ENCODE data around the gene EEIG1.

The EEIG1 gene

DNA sequence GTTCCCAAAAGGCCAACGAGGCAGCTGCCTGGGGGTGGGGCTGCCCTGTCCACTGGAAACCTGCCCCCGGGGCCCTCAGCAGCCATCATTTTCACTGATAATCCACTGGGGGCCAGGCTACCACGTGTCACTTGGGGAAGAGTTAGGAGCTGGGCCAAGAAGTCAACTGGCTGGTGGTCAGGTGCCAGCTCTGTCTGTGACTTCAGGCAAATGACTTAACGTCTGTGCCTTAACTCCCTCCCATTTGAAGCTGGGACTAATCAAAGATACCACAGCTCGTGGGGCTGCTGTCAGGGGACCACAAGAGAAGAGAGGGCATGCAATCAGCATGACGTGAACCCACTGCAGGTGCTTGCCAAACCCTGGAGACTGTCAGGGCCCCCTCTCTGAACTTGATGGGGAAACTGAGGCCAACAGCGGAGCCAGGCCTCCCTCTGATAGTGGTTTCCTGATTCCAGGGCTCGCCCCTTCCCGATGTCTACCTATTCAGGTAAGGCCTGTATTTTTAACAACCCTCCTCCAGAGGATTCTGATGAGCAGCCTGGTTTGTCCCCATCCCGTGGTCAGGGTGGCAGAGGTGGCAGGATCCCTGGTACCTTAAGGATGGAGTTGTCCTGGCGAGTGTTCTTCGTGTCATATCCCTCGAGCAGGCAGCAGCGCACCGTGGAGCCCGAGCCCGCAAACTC is 30.8 kb downstream of the EEIG1 start:
- no peak for DNase-seq
- Histone ChIP-seq H3K27ac (ENCODE audit: insufficient read depth, low read length, poor library complexity, severe bottlenecking) (peak overlapping the region; percentile 54), H3K27me3 (replicated peaks; ENCODE audit: control insufficient read depth, insufficient read depth, low read length, poor library complexity, severe bottlenecking) (no peaks in the 10 kb centered on the region), H3K9me3 (ENCODE audit: control insufficient read depth, low read length) (no peaks in the 10 kb centered on the region), H3K4me1 (ENCODE audit: control insufficient read depth, insufficient read depth, low read length, poor library complexity, severe bottlenecking) (peaks cover 36% of the 10 kb centered on the region), H3K36me3 (ENCODE audit: control insufficient read depth, insufficient read depth, low read length) (peaks cover 60% of the 10 kb centered on the region), H3K4me3 (ENCODE audit: insufficient read depth, low read depth, low read length, poor library complexity, severe bottlenecking) (no peak overlapping the region)

- peaks cover 79% of the 10 kb centered on the region for H3K36me3 ChIP-seq (ENCODE audit: control insufficient read depth, insufficient read depth, low read length)
- no peaks in the 10 kb centered on the region for H3K27me3 ChIP-seq (replicated peaks; ENCODE audit: control insufficient read depth, insufficient read depth, low read length, poor library complexity, severe bottlenecking)
- no peak overlapping the region for H3K4me3 ChIP-seq (ENCODE audit: insufficient read depth, low read depth, low read length, poor library complexity, severe bottlenecking)
- no peaks in the 10 kb centered on the region for H3K9me3 ChIP-seq (ENCODE audit: control insufficient read depth, low read length)
- H3K4me1 ChIP-seq (ENCODE audit: control insufficient read depth, insufficient read depth, low read length, poor library complexity, severe bottlenecking), result peaks cover 21% of the 10 kb centered on the region
- DNase-seq, result no peak
- peak overlapping the region; percentile 25 for H3K27ac ChIP-seq (ENCODE audit: insufficient read depth, low read length, poor library complexity, severe bottlenecking)
Measured at GRCh38 chr9:127947841-127948710, 32.7 kb downstream of the EEIG1 start.

GRCh38 chr9:127946728-127947127 is 34.1 kb downstream of the EEIG1 start:
- peaks cover 13% of the 10 kb centered on the region for H3K4me1 ChIP-seq (ENCODE audit: control insufficient read depth, insufficient read depth, low read length, poor library complexity, severe bottlenecking)
- DNase-seq, result no peak
- H3K27me3 ChIP-seq (replicated peaks; ENCODE audit: control insufficient read depth, insufficient read depth, low read length, poor library complexity, severe bottlenecking), result no peaks in the 10 kb centered on the region
- H3K27ac ChIP-seq (ENCODE audit: insufficient read depth, low read length, poor library complexity, severe bottlenecking), result peak overlapping the region; percentile 35
- H3K36me3 ChIP-seq (ENCODE audit: control insufficient read depth, insufficient read depth, low read length), result peaks cover 86% of the 10 kb centered on the region
- no peaks in the 10 kb centered on the region for H3K9me3 ChIP-seq (ENCODE audit: control insufficient read depth, low read length)
- no peak overlapping the region for H3K4me3 ChIP-seq (ENCODE audit: insufficient read depth, low read depth, low read length, poor library complexity, severe bottlenecking)

- Histone ChIP-seq H3K4me1 (ENCODE audit: control insufficient read depth, insufficient read depth, low read length, poor library complexity, severe bottlenecking) (peaks cover 9% of the 10 kb centered on the region), H3K27me3 (replicated peaks; ENCODE audit: control insufficient read depth, insufficient read depth, low read length, poor library complexity, severe bottlenecking) (no peaks in the 10 kb centered on the region), H3K4me3 (ENCODE audit: insufficient read depth, low read depth, low read length, poor library complexity, severe bottlenecking) (no peak overlapping the region), H3K9me3 (ENCODE audit: control insufficient read depth, low read length) (no peaks in the 10 kb centered on the region), H3K36me3 (ENCODE audit: control insufficient read depth, insufficient read depth, low read length) (peaks cover 92% of the 10 kb centered on the region), H3K27ac (ENCODE audit: insufficient read depth, low read length, poor library complexity, severe bottlenecking) (peak overlapping the region; percentile 35)
- no peak for DNase-seq
Measured at GRCh38 chr9:127945942-127946341, 34.8 kb downstream of the EEIG1 start.

DNA sequence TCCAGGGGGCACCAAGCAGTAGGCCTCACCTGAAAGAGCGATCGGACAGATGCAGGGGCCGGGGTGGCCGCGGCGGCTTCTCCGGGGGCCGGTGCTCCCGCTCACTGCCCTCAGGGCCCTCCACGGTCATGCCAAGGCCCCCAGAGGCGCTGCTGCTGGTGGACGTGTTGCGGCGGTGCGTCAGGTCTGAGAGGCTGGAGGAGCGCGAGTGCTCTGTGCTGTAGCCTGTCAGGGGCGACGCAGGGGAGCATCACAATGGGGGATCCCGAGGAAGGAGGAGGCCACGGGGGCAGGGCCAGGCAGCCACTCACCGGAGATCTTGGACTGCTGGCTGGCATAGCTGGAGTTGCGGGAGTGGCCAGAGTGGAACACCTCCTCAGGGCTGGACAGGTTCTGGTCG is 35.5 kb downstream of the EEIG1 start:
- Histone ChIP-seq H3K27ac (ENCODE audit: insufficient read depth, low read length, poor library complexity, severe bottlenecking) (no peak overlapping the region), H3K27me3 (replicated peaks; ENCODE audit: control insufficient read depth, insufficient read depth, low read length, poor library complexity, severe bottlenecking) (no peaks in the 10 kb centered on the region), H3K36me3 (ENCODE audit: control insufficient read depth, insufficient read depth, low read length) (peaks cover 88% of the 10 kb centered on the region), H3K4me1 (ENCODE audit: control insufficient read depth, insufficient read depth, low read length, poor library complexity, severe bottlenecking) (peaks cover 7% of the 10 kb centered on the region), H3K9me3 (ENCODE audit: control insufficient read depth, low read length) (no peaks in the 10 kb centered on the region), H3K4me3 (ENCODE audit: insufficient read depth, low read depth, low read length, poor library complexity, severe bottlenecking) (no peak overlapping the region)
- no peak for DNase-seq

GRCh38 chr9:127944586-127945218 is 36.1 kb downstream of the EEIG1 start:
- no peak for DNase-seq
- H3K36me3 ChIP-seq (ENCODE audit: control insufficient read depth, insufficient read depth, low read length), result peaks cover 89% of the 10 kb centered on the region
- H3K4me3 ChIP-seq (ENCODE audit: insufficient read depth, low read depth, low read length, poor library complexity, severe bottlenecking), result no peak overlapping the region
- peak overlapping the region; percentile 5 for H3K27ac ChIP-seq (ENCODE audit: insufficient read depth, low read length, poor library complexity, severe bottlenecking)
- no peaks in the 10 kb centered on the region for H3K9me3 ChIP-seq (ENCODE audit: control insufficient read depth, low read length)
- H3K27me3 ChIP-seq (replicated peaks; ENCODE audit: control insufficient read depth, insufficient read depth, low read length, poor library complexity, severe bottlenecking), result no peaks in the 10 kb centered on the region
- peaks cover 7% of the 10 kb centered on the region for H3K4me1 ChIP-seq (ENCODE audit: control insufficient read depth, insufficient read depth, low read length, poor library complexity, severe bottlenecking)

DNA sequence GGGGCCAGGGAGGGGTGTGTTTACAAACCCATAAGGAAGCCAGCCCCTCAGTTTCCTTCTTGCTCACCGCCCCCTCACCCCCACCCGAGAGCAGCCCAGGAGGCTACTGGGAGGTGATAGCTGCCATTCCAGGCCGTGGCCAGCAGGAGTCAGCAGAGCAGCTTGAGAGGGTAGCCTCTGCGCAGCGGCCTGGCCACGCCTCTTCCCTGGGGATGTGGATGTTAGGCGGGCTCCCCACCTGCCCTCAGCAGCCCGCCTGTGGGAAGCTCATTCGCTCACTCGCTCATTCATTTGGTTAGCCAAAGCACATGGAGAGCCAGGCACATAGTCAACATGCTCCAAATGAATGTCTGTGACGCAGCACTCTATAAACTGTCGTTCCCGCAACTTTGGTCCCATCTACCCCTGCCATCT is 37.1 kb downstream of the EEIG1 start:
- no peak overlapping the region for H3K27ac ChIP-seq (ENCODE audit: insufficient read depth, low read length, poor library complexity, severe bottlenecking)
- peaks cover 83% of the 10 kb centered on the region for H3K36me3 ChIP-seq (ENCODE audit: control insufficient read depth, insufficient read depth, low read length)
- H3K4me3 ChIP-seq (ENCODE audit: insufficient read depth, low read depth, low read length, poor library complexity, severe bottlenecking), result no peak overlapping the region
- no peaks in the 10 kb centered on the region for H3K9me3 ChIP-seq (ENCODE audit: control insufficient read depth, low read length)
- no peaks in the 10 kb centered on the region for H3K27me3 ChIP-seq (replicated peaks; ENCODE audit: control insufficient read depth, insufficient read depth, low read length, poor library complexity, severe bottlenecking)
- peak; percentile 39 to 63 (median 50) for DNase-seq
- peaks cover 4% of the 10 kb centered on the region for H3K4me1 ChIP-seq (ENCODE audit: control insufficient read depth, insufficient read depth, low read length, poor library complexity, severe bottlenecking)

DNA sequence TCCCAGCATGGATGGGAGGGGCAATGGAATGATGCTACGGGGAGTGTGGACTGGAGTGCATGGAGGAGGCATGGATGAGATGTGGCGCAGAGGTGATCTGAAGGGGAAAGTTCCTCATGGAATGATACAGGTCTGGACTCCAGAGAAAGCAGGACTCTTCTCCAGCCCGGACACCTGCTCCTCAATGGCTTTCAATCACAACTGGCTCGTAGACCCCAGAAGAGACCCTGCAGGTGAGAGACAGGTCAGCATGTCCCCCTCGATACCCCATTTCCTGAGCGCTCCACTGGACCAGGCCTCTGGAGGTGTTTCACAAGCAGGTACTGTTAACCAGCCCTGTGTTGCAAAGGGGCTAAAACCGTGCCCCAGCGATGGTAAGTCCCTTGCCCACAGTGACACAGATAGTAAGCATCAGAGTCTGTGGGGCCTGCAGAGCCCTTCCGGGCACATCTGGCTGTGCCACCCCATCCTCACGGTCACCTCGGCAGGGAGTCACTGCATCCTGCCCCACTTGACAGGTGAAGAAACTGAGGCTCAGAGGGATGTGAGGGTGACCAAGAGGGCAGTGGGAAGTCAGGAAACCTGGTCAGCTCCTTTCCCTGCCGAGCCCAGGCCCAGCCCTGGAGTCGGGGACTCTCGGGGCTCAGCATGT is 37.7 kb downstream of the EEIG1 start:
- DNase-seq, result no peak
- Histone ChIP-seq H3K27ac (ENCODE audit: insufficient read depth, low read length, poor library complexity, severe bottlenecking) (peak overlapping the region; percentile 9), H3K36me3 (ENCODE audit: control insufficient read depth, insufficient read depth, low read length) (peaks cover 77% of the 10 kb centered on the region), H3K9me3 (ENCODE audit: control insufficient read depth, low read length) (no peaks in the 10 kb centered on the region), H3K4me1 (ENCODE audit: control insufficient read depth, insufficient read depth, low read length, poor library complexity, severe bottlenecking) (peaks cover 7% of the 10 kb centered on the region), H3K4me3 (ENCODE audit: insufficient read depth, low read depth, low read length, poor library complexity, severe bottlenecking) (no peak overlapping the region), H3K27me3 (replicated peaks; ENCODE audit: control insufficient read depth, insufficient read depth, low read length, poor library complexity, severe bottlenecking) (no peaks in the 10 kb centered on the region)

DNA sequence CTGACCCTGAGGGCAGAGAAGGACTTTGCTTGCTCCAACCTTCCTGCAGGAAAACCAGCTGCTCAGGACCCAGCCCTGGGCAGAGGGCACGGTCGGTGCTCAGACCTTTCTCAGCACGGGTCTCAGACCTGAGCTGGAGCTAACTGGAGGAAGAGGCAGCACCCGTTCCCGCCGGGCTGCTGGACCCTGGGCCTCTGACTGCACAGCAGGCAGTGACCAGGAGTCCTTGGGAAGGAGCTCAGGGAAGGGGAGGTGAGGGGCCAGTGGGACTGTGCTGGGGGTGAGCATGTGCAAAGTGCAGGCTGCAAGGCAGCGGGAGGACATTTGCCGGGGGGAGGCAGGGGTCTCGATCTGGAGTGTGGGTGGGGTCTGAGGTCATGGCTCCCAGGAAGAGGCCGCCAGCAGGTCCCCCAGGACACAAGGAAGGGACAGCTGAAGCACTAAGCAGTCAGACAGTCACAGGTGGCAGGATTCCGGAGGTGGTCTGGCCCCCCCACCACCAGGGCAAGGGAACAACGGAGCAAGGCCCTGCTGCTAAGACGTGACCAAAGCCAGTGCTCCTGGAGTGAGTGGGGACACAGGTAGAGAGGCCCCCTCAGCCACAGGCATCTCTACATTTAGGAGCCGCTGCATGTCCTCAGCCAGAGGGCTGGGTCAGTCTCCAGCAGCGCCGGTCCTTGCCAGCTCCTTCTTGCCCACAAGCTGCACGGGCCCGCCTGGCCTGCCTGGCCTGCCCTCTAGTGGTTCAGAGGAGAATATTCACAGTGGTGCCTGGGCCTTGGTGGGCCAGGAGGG is 38.4 kb downstream of the EEIG1 start:
- H3K27ac ChIP-seq (ENCODE audit: insufficient read depth, low read length, poor library complexity, severe bottlenecking), result no peak overlapping the region
- no peak overlapping the region for H3K4me3 ChIP-seq (ENCODE audit: insufficient read depth, low read depth, low read length, poor library complexity, severe bottlenecking)
- H3K4me1 ChIP-seq (ENCODE audit: control insufficient read depth, insufficient read depth, low read length, poor library complexity, severe bottlenecking), result peaks cover 11% of the 10 kb centered on the region
- no peak for DNase-seq
- peaks cover 70% of the 10 kb centered on the region for H3K36me3 ChIP-seq (ENCODE audit: control insufficient read depth, insufficient read depth, low read length)
- H3K27me3 ChIP-seq (replicated peaks; ENCODE audit: control insufficient read depth, insufficient read depth, low read length, poor library complexity, severe bottlenecking), result no peaks in the 10 kb centered on the region
- no peaks in the 10 kb centered on the region for H3K9me3 ChIP-seq (ENCODE audit: control insufficient read depth, low read length)
